ENCODE data around the gene TM9SF1. TPM values are rescaled to one million over a fixed set of nuclear protein-coding genes. Genes with fewer than 3 reads are reported as not detected.
A peak's percentile ranks its signal among the peaks of the same experiment; 100 is the strongest.

The TM9SF1 gene
- total and polyA plus RNA-seq, 2 experiments from 2014 or later, result 12.6 to 27.5 TPM

DNA sequence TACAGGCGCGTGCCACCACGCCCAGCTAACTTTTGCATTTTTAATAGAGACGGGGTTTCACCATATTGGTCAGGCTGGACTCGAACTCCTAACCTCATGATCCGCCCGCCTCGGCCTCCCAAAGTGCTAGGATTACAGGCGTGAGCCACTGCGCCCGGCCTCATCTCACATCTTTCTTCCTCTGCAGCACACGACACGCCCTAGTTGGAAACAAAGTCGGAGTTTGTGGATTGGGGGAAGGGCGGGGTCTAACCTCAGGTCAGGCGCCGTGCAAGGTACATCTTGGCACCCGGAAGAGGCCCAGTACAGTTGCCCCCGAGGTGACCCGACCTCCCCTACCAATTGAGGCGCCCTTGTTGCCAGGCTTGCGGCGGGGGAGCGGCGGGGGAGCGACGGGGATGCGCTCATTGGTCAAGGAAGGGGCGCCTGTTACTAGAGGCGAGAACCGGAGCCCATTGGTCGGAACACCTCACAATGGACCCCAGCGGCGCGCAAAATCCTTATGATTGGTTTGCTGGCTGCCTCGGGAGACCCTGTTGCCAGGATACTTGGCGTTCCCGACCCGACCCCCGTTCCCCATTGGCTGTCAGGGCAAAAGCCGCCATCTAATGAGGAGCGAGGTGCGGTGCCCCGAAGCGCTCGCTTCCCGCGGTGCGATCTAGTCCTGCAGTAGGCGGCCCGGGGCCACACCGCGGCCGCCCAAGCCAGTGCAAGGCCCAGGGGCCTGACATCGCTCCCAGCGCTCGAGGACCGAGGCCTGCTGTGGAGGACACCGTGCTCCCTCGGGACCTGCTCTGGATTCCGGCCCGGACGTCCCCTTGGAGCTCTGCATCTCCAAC lies 23.6 kb downstream of the TM9SF1 start, which contains the start of gene REC8:
REC8 (plus strand) TSS at position 659 of the 839 bp plus-strand sequence. CDS start 473 bp downstream, outside the sequence.
- peak; percentile 92 for ATAC-seq
- Mint-ChIP-seq H3K27me3 (ENCODE audit: insufficient read depth, low read depth, poor library complexity) (peaks cover 19% of the 10 kb centered on the region), H3K4me3 (peak within 1 kb of the TSS; percentile 87), H3K9me3 (no peaks in the 10 kb centered on the region), H3K27ac (peak within 1 kb of the TSS; percentile 82), H3K36me3 (ENCODE audit: low read depth) (peaks cover 11% of the 10 kb centered on the region; the same call in 2 of the 3 replicates), H3K4me1 (peaks cover 4% of the 10 kb centered on the region; the same call in 1 of the 3 replicates)
- TF ChIP-seq ZNF331 (CRISPR knock-in tag; IDR thresholded peaks at IDR 0.05; ENCODE audit: low read depth), result no peak
- peak; percentile 49; the same call in 1 of the 2 replicates for TF ChIP-seq POLR2AphosphoS5 (IDR thresholded peaks at IDR 0.05; ENCODE audit: low read depth)
- no peak for TF ChIP-seq NANOG (IDR thresholded peaks at IDR 0.05; ENCODE audit: borderline replicate concordance)
- TF ChIP-seq, protein P1, sequence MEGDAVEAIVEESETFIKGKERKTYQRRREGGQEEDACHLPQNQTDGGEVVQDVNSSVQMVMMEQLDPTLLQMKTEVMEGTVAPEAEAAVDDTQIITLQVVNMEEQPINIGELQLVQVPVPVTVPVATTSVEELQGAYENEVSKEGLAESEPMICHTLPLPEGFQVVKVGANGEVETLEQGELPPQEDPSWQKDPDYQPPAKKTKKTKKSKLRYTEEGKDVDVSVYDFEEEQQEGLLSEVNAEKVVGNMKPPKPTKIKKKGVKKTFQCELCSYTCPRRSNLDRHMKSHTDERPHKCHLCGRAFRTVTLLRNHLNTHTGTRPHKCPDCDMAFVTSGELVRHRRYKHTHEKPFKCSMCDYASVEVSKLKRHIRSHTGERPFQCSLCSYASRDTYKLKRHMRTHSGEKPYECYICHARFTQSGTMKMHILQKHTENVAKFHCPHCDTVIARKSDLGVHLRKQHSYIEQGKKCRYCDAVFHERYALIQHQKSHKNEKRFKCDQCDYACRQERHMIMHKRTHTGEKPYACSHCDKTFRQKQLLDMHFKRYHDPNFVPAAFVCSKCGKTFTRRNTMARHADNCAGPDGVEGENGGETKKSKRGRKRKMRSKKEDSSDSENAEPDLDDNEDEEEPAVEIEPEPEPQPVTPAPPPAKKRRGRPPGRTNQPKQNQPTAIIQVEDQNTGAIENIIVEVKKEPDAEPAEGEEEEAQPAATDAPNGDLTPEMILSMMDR (conservative IDR thresholded peaks at IDR 0.05; ENCODE audit: low read depth in 2 of 2), result no peak
- no peak for TF ChIP-seq CREB1 (CRISPR knock-in tag; IDR thresholded peaks at IDR 0.05; ENCODE audit: low read depth)
- TF ChIP-seq, protein P2, sequence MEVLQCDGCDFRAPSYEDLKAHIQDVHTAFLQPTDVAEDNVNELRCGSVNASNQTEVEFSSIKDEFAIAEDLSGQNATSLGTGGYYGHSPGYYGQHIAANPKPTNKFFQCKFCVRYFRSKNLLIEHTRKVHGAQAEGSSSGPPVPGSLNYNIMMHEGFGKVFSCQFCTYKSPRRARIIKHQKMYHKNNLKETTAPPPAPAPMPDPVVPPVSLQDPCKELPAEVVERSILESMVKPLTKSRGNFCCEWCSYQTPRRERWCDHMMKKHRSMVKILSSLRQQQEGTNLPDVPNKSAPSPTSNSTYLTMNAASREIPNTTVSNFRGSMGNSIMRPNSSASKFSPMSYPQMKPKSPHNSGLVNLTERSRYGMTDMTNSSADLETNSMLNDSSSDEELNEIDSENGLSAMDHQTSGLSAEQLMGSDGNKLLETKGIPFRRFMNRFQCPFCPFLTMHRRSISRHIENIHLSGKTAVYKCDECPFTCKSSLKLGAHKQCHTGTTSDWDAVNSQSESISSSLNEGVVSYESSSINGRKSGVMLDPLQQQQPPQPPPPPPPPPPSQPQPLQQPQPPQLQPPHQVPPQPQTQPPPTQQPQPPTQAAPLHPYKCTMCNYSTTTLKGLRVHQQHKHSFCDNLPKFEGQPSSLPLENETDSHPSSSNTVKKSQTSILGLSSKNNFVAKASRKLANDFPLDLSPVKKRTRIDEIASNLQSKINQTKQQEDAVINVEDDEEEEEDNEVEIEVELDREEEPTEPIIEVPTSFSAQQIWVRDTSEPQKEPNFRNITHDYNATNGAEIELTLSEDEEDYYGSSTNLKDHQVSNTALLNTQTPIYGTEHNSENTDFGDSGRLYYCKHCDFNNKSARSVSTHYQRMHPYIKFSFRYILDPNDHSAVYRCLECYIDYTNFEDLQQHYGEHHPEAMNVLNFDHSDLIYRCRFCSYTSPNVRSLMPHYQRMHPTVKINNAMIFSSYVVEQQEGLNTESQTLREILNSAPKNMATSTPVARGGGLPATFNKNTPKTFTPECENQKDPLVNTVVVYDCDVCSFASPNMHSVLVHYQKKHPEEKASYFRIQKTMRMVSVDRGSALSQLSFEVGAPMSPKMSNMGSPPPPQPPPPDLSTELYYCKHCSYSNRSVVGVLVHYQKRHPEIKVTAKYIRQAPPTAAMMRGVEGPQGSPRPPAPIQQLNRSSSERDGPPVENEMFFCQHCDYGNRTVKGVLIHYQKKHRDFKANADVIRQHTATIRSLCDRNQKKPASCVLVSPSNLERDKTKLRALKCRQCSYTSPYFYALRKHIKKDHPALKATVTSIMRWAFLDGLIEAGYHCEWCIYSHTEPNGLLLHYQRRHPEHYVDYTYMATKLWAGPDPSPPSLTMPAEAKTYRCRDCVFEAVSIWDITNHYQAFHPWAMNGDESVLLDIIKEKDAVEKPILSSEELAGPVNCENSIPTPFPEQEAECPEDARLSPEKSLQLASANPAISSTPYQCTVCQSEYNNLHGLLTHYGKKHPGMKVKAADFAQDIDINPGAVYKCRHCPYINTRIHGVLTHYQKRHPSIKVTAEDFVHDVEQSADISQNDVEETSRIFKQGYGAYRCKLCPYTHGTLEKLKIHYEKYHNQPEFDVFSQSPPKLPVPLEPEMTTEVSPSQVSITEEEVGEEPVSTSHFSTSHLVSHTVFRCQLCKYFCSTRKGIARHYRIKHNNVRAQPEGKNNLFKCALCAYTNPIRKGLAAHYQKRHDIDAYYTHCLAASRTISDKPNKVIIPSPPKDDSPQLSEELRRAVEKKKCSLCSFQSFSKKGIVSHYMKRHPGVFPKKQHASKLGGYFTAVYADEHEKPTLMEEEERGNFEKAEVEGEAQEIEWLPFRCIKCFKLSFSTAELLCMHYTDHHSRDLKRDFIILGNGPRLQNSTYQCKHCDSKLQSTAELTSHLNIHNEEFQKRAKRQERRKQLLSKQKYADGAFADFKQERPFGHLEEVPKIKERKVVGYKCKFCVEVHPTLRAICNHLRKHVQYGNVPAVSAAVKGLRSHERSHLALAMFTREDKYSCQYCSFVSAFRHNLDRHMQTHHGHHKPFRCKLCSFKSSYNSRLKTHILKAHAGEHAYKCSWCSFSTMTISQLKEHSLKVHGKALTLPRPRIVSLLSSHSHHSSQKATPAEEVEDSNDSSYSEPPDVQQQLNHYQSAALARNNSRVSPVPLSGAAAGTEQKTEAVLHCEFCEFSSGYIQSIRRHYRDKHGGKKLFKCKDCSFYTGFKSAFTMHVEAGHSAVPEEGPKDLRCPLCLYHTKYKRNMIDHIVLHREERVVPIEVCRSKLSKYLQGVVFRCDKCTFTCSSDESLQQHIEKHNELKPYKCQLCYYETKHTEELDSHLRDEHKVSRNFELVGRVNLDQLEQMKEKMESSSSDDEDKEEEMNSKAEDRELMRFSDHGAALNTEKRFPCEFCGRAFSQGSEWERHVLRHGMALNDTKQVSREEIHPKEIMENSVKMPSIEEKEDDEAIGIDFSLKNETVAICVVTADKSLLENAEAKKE (CRISPR knock-in tag; IDR thresholded peaks at IDR 0.05), result no peak
- TF ChIP-seq ZNF114 (CRISPR knock-in tag; IDR thresholded peaks at IDR 0.05), result no peak
- no peak for TF ChIP-seq EZH2 (IDR thresholded peaks at IDR 0.05; ENCODE audit: low read depth, unreplicated experiment)
- TF ChIP-seq EZH2phosphoT487 (IDR thresholded peaks at IDR 0.05; ENCODE audit: unreplicated experiment), result no peak
- TF ChIP-seq JUNB (IDR thresholded peaks at IDR 0.05; ENCODE audit: unreplicated experiment), result no peak
- TF ChIP-seq, protein P3, sequence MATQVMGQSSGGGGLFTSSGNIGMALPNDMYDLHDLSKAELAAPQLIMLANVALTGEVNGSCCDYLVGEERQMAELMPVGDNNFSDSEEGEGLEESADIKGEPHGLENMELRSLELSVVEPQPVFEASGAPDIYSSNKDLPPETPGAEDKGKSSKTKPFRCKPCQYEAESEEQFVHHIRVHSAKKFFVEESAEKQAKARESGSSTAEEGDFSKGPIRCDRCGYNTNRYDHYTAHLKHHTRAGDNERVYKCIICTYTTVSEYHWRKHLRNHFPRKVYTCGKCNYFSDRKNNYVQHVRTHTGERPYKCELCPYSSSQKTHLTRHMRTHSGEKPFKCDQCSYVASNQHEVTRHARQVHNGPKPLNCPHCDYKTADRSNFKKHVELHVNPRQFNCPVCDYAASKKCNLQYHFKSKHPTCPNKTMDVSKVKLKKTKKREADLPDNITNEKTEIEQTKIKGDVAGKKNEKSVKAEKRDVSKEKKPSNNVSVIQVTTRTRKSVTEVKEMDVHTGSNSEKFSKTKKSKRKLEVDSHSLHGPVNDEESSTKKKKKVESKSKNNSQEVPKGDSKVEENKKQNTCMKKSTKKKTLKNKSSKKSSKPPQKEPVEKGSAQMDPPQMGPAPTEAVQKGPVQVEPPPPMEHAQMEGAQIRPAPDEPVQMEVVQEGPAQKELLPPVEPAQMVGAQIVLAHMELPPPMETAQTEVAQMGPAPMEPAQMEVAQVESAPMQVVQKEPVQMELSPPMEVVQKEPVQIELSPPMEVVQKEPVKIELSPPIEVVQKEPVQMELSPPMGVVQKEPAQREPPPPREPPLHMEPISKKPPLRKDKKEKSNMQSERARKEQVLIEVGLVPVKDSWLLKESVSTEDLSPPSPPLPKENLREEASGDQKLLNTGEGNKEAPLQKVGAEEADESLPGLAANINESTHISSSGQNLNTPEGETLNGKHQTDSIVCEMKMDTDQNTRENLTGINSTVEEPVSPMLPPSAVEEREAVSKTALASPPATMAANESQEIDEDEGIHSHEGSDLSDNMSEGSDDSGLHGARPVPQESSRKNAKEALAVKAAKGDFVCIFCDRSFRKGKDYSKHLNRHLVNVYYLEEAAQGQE (IDR thresholded peaks at IDR 0.05; ENCODE audit: unreplicated experiment), result no peak
- no peak for TF ChIP-seq STAT1 (IDR thresholded peaks at IDR 0.05; ENCODE audit: unreplicated experiment)
- TF ChIP-seq, protein P4, sequence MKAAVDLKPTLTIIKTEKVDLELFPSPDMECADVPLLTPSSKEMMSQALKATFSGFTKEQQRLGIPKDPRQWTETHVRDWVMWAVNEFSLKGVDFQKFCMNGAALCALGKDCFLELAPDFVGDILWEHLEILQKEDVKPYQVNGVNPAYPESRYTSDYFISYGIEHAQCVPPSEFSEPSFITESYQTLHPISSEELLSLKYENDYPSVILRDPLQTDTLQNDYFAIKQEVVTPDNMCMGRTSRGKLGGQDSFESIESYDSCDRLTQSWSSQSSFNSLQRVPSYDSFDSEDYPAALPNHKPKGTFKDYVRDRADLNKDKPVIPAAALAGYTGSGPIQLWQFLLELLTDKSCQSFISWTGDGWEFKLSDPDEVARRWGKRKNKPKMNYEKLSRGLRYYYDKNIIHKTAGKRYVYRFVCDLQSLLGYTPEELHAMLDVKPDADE (IDR thresholded peaks at IDR 0.05), result peak; percentile 10; the same call in 1 of the 2 replicates
- Histone ChIP-seq H3K4me3 (peak within 1 kb of the TSS; percentile 81), H3F3A (replicated peaks; ENCODE audit: low read depth) (peaks cover 7% of the 10 kb centered on the region; the same call in 1 of the 2 replicates), H4K20me1 (replicated peaks; ENCODE audit: insufficient read depth) (no peaks in the 10 kb centered on the region; the same call in 1 of the 2 replicates), H3K27me3 (ENCODE audit: insufficient read depth) (no peaks in the 10 kb centered on the region), H3K4me1 (ENCODE audit: insufficient read depth) (0 out of 2 replicates have a peak, but pooled peaks cover 3% of the 10 kb centered on the region), H3K79me2 (replicated peaks; ENCODE audit: insufficient read depth) (no peaks in the 10 kb centered on the region), H3K27ac (ENCODE audit: low read depth) (peak within 1 kb of the TSS; percentile 43; the same call in 1 of the 2 replicates), H3K4me2 (peak within 1 kb of the TSS; percentile 100), H3K9me2 (ENCODE audit: insufficient read depth) (no peaks in the 10 kb centered on the region), H2AFZ (peak within 1 kb of the TSS; percentile 99), H3K36me3 (ENCODE audit: insufficient read depth) (no peaks in the 10 kb centered on the region)
- peak; percentile 100 for DNase-seq (ENCODE audit: low spot score)

All from GM23338 (cell line).